HCT116 (cell line): Measurements from ENCODE around the gene OPCML. TPM values are rescaled to one million over a fixed set of nuclear protein-coding genes. Genes with fewer than 3 reads are reported as not detected.

Experiments used
- ATAC-seq: fragments of 200-7000 bp; cut with Tn5 transposase; 2 replicates; pipeline ENCODE4 v1.9.1; 2020; ENCODE audit warnings: mild to moderate bottlenecking, moderate library complexity
- BruUV-seq: library from RNA; stranded (reverse); fragments of 400-500 nt; replicated peaks from 2 replicates; lab custom pipeline; 2021; lab: Mats Ljungman, UMichigan
- CTCF ChIA-PET: fragments of 300-600 bp; sonication (Branson Sonifier 250); formaldehyde crosslinking; loops from one replicate; lab custom pipeline; 2021; ENCODE audit warnings: antibody characterized with exemption; lab: Charles Lee
- POLR2A ChIA-PET: fragments of 300-600, 350-600 bp; sonication (Branson Sonifier 250); formaldehyde crosslinking; loops from one replicate; lab custom pipeline; 2021; ENCODE audit warnings: antibody characterized with exemption; lab: Charles Lee
- RAD21 ChIA-PET, 2 experiments: fragments of 300-600 bp; sonication (Branson Sonifier 250); formaldehyde crosslinking; loops; one replicate each; lab custom pipeline; 2023; ENCODE audit warnings: low total read pairs in 2 of 2; ENCODE audit not compliant: uncharacterized antibody in 2 of 2, unreplicated experiment in 2 of 2, low non-redundant PET in 1 of 2; lab: Charles Lee
- DNase-seq: peaks from one replicate; pipeline ENCODE4 v3.0.0-alpha.2; 2010; ENCODE audit warnings: low read depth, low spot score
- H2AFZ ChIP-seq: fragments of 200-600 bp; shearing (Covaris generic), sonication (generic); 2 replicates; pipeline ENCODE4 v1.6.1; 2017; ENCODE audit warnings: low read depth, mixed run types, mixed read lengths, antibody characterized with exemption, low read length; ENCODE audit not compliant: poor library complexity, severe bottlenecking
- H3K27ac ChIP-seq: 2 replicates; pipeline ENCODE4 v1.5.1; 2012; ENCODE audit warnings: low read depth, low read length
- H3K27me3 ChIP-seq: fragments of 200-600 bp; sonication (generic); 2 replicates; pipeline ENCODE4 v1.6.1; 2016; ENCODE audit warnings: mixed run types, low read length, mixed read lengths; ENCODE audit not compliant: insufficient read depth
- H3K36me3 ChIP-seq, 2 experiments: fragments of 200-500 bp in 1 of 2; fragments of 200-600 bp in 1 of 2; sonication (Bioruptor generic) in 1 of 2; sonication (generic) in 1 of 2; 2 replicates each; pipeline versions ENCODE4 v1.5.1 to v1.6.1; 2014 to 2016; ENCODE audit warnings: low read length in 2 of 2, inconsistent platforms in 1 of 2, mixed read lengths in 1 of 2, mixed run types in 1 of 2; ENCODE audit not compliant: insufficient read depth in 2 of 2, control insufficient read depth in 1 of 2
- H3K4me1 ChIP-seq, 2 experiments: fragments of 200-600 bp in 1 of 2; sonication (generic) in 1 of 2; 2 replicates each; pipeline versions ENCODE4 v1.5.1 to v1.6.1; 2012 to 2017; ENCODE audit warnings: low read length in 2 of 2, inconsistent platforms in 1 of 2, mild to moderate bottlenecking in 1 of 2, mixed read lengths in 1 of 2, mixed run types in 1 of 2, moderate library complexity in 1 of 2; ENCODE audit not compliant: insufficient read depth in 2 of 2, control insufficient read depth in 1 of 2
- H3K4me2 ChIP-seq: fragments of 200-600 bp; sonication (generic); 2 replicates; pipeline ENCODE4 v1.6.1; 2017; ENCODE audit warnings: mixed run types, low read length, mixed read lengths
- H3K4me3 ChIP-seq, 2 experiments: fragments of 200-600 bp in 1 of 2; sonication (generic) in 1 of 2; replicated peaks in 1 of 2; 2 replicates each; pipeline ENCODE4 v1.5.1; 2011 to 2016; ENCODE audit warnings: low read length in 2 of 2, control low read depth in 1 of 2, low read depth in 1 of 2, mild to moderate bottlenecking in 1 of 2, mixed read lengths in 1 of 2, mixed run types in 1 of 2
- H3K79me2 ChIP-seq: fragments of 200-600 bp; sonication (generic); 2 replicates; pipeline ENCODE4 v1.6.1; 2017; ENCODE audit warnings: mild to moderate bottlenecking, mixed run types, low read length, moderate library complexity, mixed read lengths; ENCODE audit not compliant: insufficient read depth
- H3K9ac ChIP-seq: fragments of 200-600 bp; sonication (generic); 2 replicates; pipeline ENCODE4 v1.6.1; 2016; ENCODE audit warnings: low read length, mixed read lengths
- H3K9me2 ChIP-seq: fragments of 200-600 bp; sonication (generic), shearing (Covaris generic); 2 replicates; pipeline ENCODE4 v1.6.1; 2017; ENCODE audit warnings: mixed run types, mild to moderate bottlenecking, moderate library complexity; ENCODE audit not compliant: insufficient read depth
- H3K9me3 ChIP-seq, 2 experiments: fragments of 200-500 bp in 1 of 2; fragments of 200-600 bp in 1 of 2; sonication (Bioruptor generic) in 1 of 2; sonication (generic) in 1 of 2; 2 replicates each; pipeline ENCODE4 v1.6.1; 2014 to 2017; ENCODE audit warnings: low read length in 2 of 2, mixed read lengths in 2 of 2, inconsistent platforms in 1 of 2, low read depth in 1 of 2, mild to moderate bottlenecking in 1 of 2, mixed run types in 1 of 2, moderate library complexity in 1 of 2; ENCODE audit not compliant: control insufficient read depth in 1 of 2, insufficient read depth in 1 of 2
- H4K20me1 ChIP-seq: fragments of 200-600 bp; sonication (generic), shearing (Covaris generic); 2 replicates; pipeline ENCODE4 v1.6.1; 2017; ENCODE audit warnings: mixed run types, mild to moderate bottlenecking, moderate library complexity; ENCODE audit not compliant: insufficient read depth
- REST ChIP-seq: IDR thresholded peaks from 2 replicates; pipeline ENCODE4 v1.6.1; 2012; ENCODE audit warnings: low read depth
- TCF7L2 ChIP-seq: IDR thresholded peaks from 2 replicates; pipeline ENCODE4 v1.7.0; 2011; ENCODE audit warnings: borderline replicate concordance, inconsistent platforms; ENCODE audit not compliant: insufficient read depth, insufficient read length; ENCODE audit errors: extremely low read depth
- YY1 ChIP-seq: IDR thresholded peaks from 2 replicates; pipeline ENCODE4 v1.6.1; 2011; ENCODE audit warnings: low read length, low read depth, moderate library complexity, mild to moderate bottlenecking; ENCODE audit not compliant: insufficient replicate concordance; ENCODE audit errors: extremely low read depth
- intact Hi-C: fragments of 100-400 bp; cut with micrococcal nuclease; formaldehyde crosslinking; loops from 2 replicates; pipeline ENCODE4 v1.10.0; 2022
- total RNA-seq: library from RNA; stranded (reverse); gene quantifications from one replicate; pipeline ENCODE4 v1.2.1, GENCODE V29; 2021; ENCODE audit not compliant: unreplicated experiment
- TF ChIP-seq, protein P1 (sequence below), 3 experiments: fragments of 200-600 bp in 1 of 3; sonication (generic) in 1 of 3; IDR thresholded peaks in 2 of 3; conservative IDR thresholded peaks in 1 of 3; 2 replicates each; pipeline ENCODE4 v1.5.1; 2012 to 2017; ENCODE audit warnings: low read depth in 2 of 3, low read length in 2 of 3, antibody characterized with exemption in 1 of 3, borderline replicate concordance in 1 of 3, control low read depth in 1 of 3, mild to moderate bottlenecking in 1 of 3, mixed read lengths in 1 of 3, mixed run types in 1 of 3, moderate library complexity in 1 of 3; ENCODE audit not compliant: insufficient read depth in 1 of 3
- TF ChIP-seq, protein P2 (sequence below): IDR thresholded peaks from 2 replicates; pipeline ENCODE4 v1.6.1; 2012

Gene OPCML
- total RNA-seq, 1 experiment from 2014 or later: not detected

DNA sequence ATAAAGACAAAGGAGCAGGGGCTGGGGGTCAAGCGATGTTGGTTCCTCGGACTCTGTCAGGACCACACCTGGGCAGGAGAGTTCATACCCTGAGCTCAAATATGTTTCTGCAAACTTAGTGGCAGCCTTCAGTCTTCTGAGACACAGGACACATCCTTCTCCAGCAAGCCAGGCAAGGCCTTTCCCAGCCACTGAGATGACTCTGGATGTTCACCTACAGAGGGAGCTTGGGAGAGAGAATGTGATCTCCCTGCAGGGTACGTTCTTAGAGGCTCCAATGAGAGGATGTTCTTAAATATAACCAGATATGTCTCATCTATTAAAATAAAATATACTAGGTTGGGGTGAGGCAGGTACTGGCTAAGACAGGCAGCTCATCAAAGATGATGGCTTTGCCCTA is 461.5 kb downstream of the OPCML start:
- CTCF ChIA-PET: no interaction called here
- no peaks in the 10 kb centered on the region for H4K20me1 ChIP-seq
- TF ChIP-seq, protein P1, sequence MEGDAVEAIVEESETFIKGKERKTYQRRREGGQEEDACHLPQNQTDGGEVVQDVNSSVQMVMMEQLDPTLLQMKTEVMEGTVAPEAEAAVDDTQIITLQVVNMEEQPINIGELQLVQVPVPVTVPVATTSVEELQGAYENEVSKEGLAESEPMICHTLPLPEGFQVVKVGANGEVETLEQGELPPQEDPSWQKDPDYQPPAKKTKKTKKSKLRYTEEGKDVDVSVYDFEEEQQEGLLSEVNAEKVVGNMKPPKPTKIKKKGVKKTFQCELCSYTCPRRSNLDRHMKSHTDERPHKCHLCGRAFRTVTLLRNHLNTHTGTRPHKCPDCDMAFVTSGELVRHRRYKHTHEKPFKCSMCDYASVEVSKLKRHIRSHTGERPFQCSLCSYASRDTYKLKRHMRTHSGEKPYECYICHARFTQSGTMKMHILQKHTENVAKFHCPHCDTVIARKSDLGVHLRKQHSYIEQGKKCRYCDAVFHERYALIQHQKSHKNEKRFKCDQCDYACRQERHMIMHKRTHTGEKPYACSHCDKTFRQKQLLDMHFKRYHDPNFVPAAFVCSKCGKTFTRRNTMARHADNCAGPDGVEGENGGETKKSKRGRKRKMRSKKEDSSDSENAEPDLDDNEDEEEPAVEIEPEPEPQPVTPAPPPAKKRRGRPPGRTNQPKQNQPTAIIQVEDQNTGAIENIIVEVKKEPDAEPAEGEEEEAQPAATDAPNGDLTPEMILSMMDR (IDR thresholded peaks at IDR 0.05 in 2 of 3, conservative IDR thresholded peaks at IDR 0.05 in 1 of 3; ENCODE audit: borderline replicate concordance in 1 of 3, insufficient read depth in 1 of 3, low read depth in 2 of 3, low read length in 2 of 3): no peak
- no peak for TF ChIP-seq YY1
- TF ChIP-seq REST: no peak
- TF ChIP-seq, protein P2, sequence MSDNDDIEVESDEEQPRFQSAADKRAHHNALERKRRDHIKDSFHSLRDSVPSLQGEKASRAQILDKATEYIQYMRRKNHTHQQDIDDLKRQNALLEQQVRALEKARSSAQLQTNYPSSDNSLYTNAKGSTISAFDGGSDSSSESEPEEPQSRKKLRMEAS: no peak
- TF ChIP-seq TCF7L2: no peak
- TF ChIP-seq, all 23 proteins: peak for 0
- DNase-seq (no peak), ATAC-seq (no peak)
- Histone ChIP-seq H3K9ac (no peak overlapping the region), H3K4me1 (no peaks in the 10 kb centered on the region), H3K9me3 (no peaks in the 10 kb centered on the region; a peak in 2 of 4 replicates), H3K9me2 (no peaks in the 10 kb centered on the region), H2AFZ (no peak overlapping the region), H3K27ac (no peak overlapping the region), H3K36me3 (no peaks in the 10 kb centered on the region), H3K27me3 (no peaks in the 10 kb centered on the region), H3K79me2 (no peaks in the 10 kb centered on the region), H3K4me3 (no peak overlapping the region), H3K4me2 (no peak overlapping the region)
- ChIA-PET POLR2A (no interaction called here), RAD21 (no interaction called here)
- no TSS peak for BruUV-seq
- intact Hi-C loops: no loop called here
